NT2/D1 (cell line): Measurements from ENCODE around the gene NRXN3.

Experiments used
- SUZ12 ChIP-seq: IDR thresholded peaks from 2 replicates; pipeline ENCODE4 v1.6.1; 2011; ENCODE audit not compliant: insufficient read length, insufficient read depth; ENCODE audit errors: extremely low read depth
- ZNF274 ChIP-seq: IDR thresholded peaks from 2 replicates; pipeline ENCODE4 v1.6.1; 2011; ENCODE audit warnings: mild to moderate bottlenecking, low read depth, low read length

DNA sequence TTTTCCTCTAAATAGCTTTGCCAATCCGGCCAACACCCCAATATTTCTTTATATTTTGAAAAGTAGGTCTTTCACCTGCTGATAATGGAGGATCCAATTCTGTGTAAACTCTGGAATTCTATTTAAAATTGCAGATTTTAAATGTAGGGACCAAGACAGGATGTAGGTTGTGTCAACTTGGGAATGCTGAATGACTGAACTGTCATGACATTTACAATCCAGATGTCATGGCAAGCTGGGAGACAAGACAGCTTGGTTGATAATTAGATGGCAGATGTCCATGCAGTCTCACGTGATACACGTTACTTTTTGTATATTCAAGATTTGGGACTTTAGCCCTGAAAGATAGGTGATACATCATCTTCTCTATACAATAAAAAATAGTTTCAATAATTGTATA is 1564.0 kb downstream of the NRXN3 start:
- TF ChIP-seq SUZ12 (no peak), ZNF274 (no peak)
